Tibial nerve (tissue), 4 donors: ENCODE measurements around the gene TEX26. TPM values are rescaled to one million over a fixed set of nuclear protein-coding genes. Genes with fewer than 3 reads are reported as not detected.

Source experiments
- DNase-seq, 2 donors: peaks; one replicate each; pipeline ENCODE4 v3.0.0-alpha.2; 2019; ENCODE audit warnings: low spot score in 2 of 2
- H3K27ac ChIP-seq, 4 donors: fragments of 200-600 bp; sonication (generic) in 3 of 4; one replicate each; pipeline ENCODE4 v1.5.1; 2017 to 2019; ENCODE audit warnings: mild to moderate bottlenecking in 1 of 4
- H3K27me3 ChIP-seq, 2 donors: fragments of 200-600 bp; sonication (generic) in 1 of 2; one replicate each; pipeline versions ENCODE4 v1.5.1 to v1.6.0; 2017 to 2019
- H3K36me3 ChIP-seq, 3 donors: fragments of 200-600 bp; sonication (generic); one replicate each; pipeline ENCODE4 v1.5.1; 2018 to 2019
- H3K4me1 ChIP-seq, 4 donors: fragments of 200-600 bp; sonication (generic) in 3 of 4; one replicate each; pipeline ENCODE4 v1.5.1; 2017 to 2019
- H3K4me3 ChIP-seq, 4 donors: fragments of 200-600 bp; sonication (generic) in 3 of 4; one replicate each; pipeline ENCODE4 v1.5.1; 2017 to 2019; ENCODE audit warnings: mild to moderate bottlenecking in 1 of 4, moderate library complexity in 1 of 4
- H3K9me3 ChIP-seq, 4 donors: fragments of 200-600 bp; sonication (generic) in 3 of 4; one replicate each; pipeline ENCODE4 v1.5.1; 2017 to 2019
- EP300 ChIP-seq, 2 donors: sonication (generic); formaldehyde crosslinking; IDR thresholded peaks; one replicate each; pipeline ENCODE4 v1.6.1; 2017; ENCODE audit warnings: antibody characterized with exemption in 2 of 2, mild to moderate bottlenecking in 1 of 2
- POLR2A ChIP-seq, 2 donors: fragments of 450-650 bp; IDR thresholded peaks; one replicate each; pipeline ENCODE4 v1.6.1; 2017; ENCODE audit warnings: antibody characterized with exemption in 2 of 2, mild to moderate bottlenecking in 2 of 2, moderate library complexity in 2 of 2
- WGBS, 2 donors: methylation state at CpG; one replicate each; pipeline ENCODE4 v1.1.5; 2018; 5-methylcytosine and 5-hydroxymethylcytosine counted together
- total RNA-seq, 4 donors: library from RNA; depleted of rRNA; stranded (reverse); fragments of >200 nt; gene quantifications; one replicate each; pipeline ENCODE4 v1.1.0, GENCODE V29; 2016
- TF ChIP-seq, protein P1 (sequence below), 5 experiments: fragments of 200-600 bp in 3 of 5; fragments of 450-650 bp in 2 of 5; sonication (generic) in 3 of 5; IDR thresholded peaks; one replicate each; pipeline ENCODE4 v1.5.1; 2016 to 2019; ENCODE audit warnings: antibody characterized with exemption in 5 of 5, mild to moderate bottlenecking in 3 of 5, moderate library complexity in 2 of 5

Gene TEX26
- total RNA-seq, 4 donors from 2014 or later: not detected

DNA sequence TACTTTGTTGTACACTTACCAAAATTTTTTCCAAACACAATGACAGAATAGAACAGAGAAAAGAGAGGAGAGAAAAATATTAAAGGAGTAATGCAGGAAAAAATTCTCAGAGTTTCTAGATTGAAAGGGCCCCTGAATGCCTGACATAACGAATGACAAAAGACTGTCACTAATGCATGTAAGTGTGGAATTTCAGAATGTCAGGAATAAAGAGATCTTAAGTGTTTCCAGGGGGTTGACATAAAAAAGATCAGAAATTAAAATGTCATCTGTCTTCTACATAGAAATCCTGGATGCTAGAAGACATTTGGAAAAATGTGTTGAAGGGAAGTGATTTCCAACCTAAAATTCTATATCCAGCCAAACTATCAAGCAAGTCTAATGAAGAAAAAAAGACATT, 27.2 kb downstream of the TEX26 start:
- no peak for DNase-seq
- 73 to 78% methylated on average over 1 of the region's 1 CpG for WGBS, 2 donors
- H3K9me3 ChIP-seq: peaks cover 0 to 13% (median 0%) of the 10 kb centered on the region in 4 donors
- no peak overlapping the region for H3K4me3 ChIP-seq
- no peak for TF ChIP-seq EP300 (IDR thresholded peaks at IDR 0.05)
- no peak for TF ChIP-seq POLR2A (IDR thresholded peaks at IDR 0.05)
- TF ChIP-seq, protein P1, sequence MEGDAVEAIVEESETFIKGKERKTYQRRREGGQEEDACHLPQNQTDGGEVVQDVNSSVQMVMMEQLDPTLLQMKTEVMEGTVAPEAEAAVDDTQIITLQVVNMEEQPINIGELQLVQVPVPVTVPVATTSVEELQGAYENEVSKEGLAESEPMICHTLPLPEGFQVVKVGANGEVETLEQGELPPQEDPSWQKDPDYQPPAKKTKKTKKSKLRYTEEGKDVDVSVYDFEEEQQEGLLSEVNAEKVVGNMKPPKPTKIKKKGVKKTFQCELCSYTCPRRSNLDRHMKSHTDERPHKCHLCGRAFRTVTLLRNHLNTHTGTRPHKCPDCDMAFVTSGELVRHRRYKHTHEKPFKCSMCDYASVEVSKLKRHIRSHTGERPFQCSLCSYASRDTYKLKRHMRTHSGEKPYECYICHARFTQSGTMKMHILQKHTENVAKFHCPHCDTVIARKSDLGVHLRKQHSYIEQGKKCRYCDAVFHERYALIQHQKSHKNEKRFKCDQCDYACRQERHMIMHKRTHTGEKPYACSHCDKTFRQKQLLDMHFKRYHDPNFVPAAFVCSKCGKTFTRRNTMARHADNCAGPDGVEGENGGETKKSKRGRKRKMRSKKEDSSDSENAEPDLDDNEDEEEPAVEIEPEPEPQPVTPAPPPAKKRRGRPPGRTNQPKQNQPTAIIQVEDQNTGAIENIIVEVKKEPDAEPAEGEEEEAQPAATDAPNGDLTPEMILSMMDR (IDR thresholded peaks at IDR 0.05): no peak
- no peak overlapping the region for H3K27ac ChIP-seq
- H3K36me3 ChIP-seq: no peaks in the 10 kb centered on the region
- no peaks in the 10 kb centered on the region for H3K4me1 ChIP-seq
- no peaks in the 10 kb centered on the region for H3K27me3 ChIP-seq

GRCh38 chr13:30963791-30964190, 31.3 kb downstream of the TEX26 start:
- H3K27me3 ChIP-seq: no peaks in the 10 kb centered on the region
- no peaks in the 10 kb centered on the region for H3K4me1 ChIP-seq
- no peak overlapping the region for H3K27ac ChIP-seq
- TF ChIP-seq EP300 (IDR thresholded peaks at IDR 0.05): no peak
- TF ChIP-seq, protein P1 (IDR thresholded peaks at IDR 0.05): no peak
- TF ChIP-seq POLR2A (IDR thresholded peaks at IDR 0.05): no peak
- H3K4me3 ChIP-seq: no peak overlapping the region
- H3K9me3 ChIP-seq: peaks cover 0 to 13% (median 0%) of the 10 kb centered on the region in 4 donors
- no peaks in the 10 kb centered on the region for H3K36me3 ChIP-seq
- 25 to 29% methylated on average over 5 of the region's 5 CpGs for WGBS, 2 donors
- no peak for DNase-seq

GRCh38 chr13:30965380-30965779, 32.9 kb downstream of the TEX26 start:
- no peak for DNase-seq
- H3K27me3 ChIP-seq: no peaks in the 10 kb centered on the region

GRCh38 chr13:30966101-30966500, 33.6 kb downstream of the TEX26 start:
- H3K4me3 ChIP-seq: no peak overlapping the region
- H3K27ac ChIP-seq: no peak overlapping the region
- no peaks in the 10 kb centered on the region for H3K9me3 ChIP-seq
- H3K4me1 ChIP-seq: no peaks in the 10 kb centered on the region
- WGBS, 2 donors: 74 to 89% methylated on average over 3 of the region's 3 CpGs
- DNase-seq: no peak
- TF ChIP-seq EP300 (IDR thresholded peaks at IDR 0.05) (no peak), POLR2A (IDR thresholded peaks at IDR 0.05) (no peak)
- TF ChIP-seq, protein P1 (IDR thresholded peaks at IDR 0.05): no peak
- no peaks in the 10 kb centered on the region for H3K27me3 ChIP-seq
- H3K36me3 ChIP-seq: no peaks in the 10 kb centered on the region

More at GRCh38 chr13:30965380-30965779, 32.9 kb downstream of the TEX26 start:
- Histone ChIP-seq H3K9me3 (no peaks in the 10 kb centered on the region), H3K36me3 (no peaks in the 10 kb centered on the region), H3K27ac (no peak overlapping the region), H3K4me1 (no peaks in the 10 kb centered on the region), H3K4me3 (no peak overlapping the region)
- WGBS, 2 donors: 92 to 95% methylated on average over 1 of the region's 1 CpG
- TF ChIP-seq, protein P1 (IDR thresholded peaks at IDR 0.05): no peak
- TF ChIP-seq EP300 (IDR thresholded peaks at IDR 0.05): no peak
- no peak for TF ChIP-seq POLR2A (IDR thresholded peaks at IDR 0.05)

DNA sequence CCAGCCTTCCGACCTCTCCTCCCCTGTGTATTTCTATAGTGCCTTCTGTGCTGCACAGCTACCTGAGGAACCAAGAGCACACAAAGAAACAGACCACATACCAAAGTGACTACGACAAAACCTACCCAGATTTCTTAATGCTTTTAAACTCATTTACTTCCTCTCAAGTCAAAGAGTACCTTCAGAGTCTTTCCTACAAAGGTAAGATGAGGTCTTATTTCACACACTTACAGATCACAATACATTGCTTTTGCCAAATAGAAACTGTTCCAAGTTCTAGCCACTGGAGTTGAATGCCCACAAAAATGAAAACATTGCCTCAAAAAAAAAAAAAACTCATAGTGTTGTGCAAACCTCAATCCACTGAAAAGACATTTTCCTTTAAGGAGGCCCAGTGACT, 36.4 kb downstream of the TEX26 start:
- Histone ChIP-seq H3K36me3 (no peaks in the 10 kb centered on the region), H3K4me3 (no peak overlapping the region), H3K27me3 (no peaks in the 10 kb centered on the region), H3K27ac (no peak overlapping the region), H3K9me3 (no peaks in the 10 kb centered on the region), H3K4me1 (no peaks in the 10 kb centered on the region)
- TF ChIP-seq POLR2A (IDR thresholded peaks at IDR 0.05) (no peak), EP300 (IDR thresholded peaks at IDR 0.05) (no peak)
- TF ChIP-seq, protein P1 (IDR thresholded peaks at IDR 0.05): no peak
- DNase-seq: no peak
- WGBS, 2 donors: 65 to 68% methylated on average over 2 of the region's 2 CpGs
